ENCODE data around the gene HOXB9. TPM values are rescaled to one million over a fixed set of nuclear protein-coding genes. Genes with fewer than 3 reads are reported as not detected.

Gene HOXB9
- total RNA-seq, 1 experiment from 2014 or later, result not detected

GRCh38 chr17:48600244-48601098 lies 25.7 kb downstream of the HOXB9 start:
- Histone ChIP-seq H3K4me2 (ENCODE audit: insufficient read depth, insufficient read length, low read length) (no peak overlapping the region), H3K4me1 (ENCODE audit: insufficient read depth, low read length) (no peaks in the 10 kb centered on the region), H3K9ac (ENCODE audit: extremely low read depth, insufficient read length, low read length) (no peak overlapping the region), H3K9me3 (ENCODE audit: control insufficient read depth, low read depth, low read length) (no peaks in the 10 kb centered on the region), H3K79me1 (ENCODE audit: insufficient read depth, low read depth, low read length, poor library complexity, severe bottlenecking) (no peaks in the 10 kb centered on the region), H3K79me2 (ENCODE audit: insufficient read depth, low read length) (no peaks in the 10 kb centered on the region), H2AFZ (ENCODE audit: low read length) (no peak overlapping the region), H3K27me3 (ENCODE audit: insufficient read depth, low read length) (peaks cover 100% of the 10 kb centered on the region), H2BK5ac (ENCODE audit: insufficient read length, low read length) (no peak overlapping the region), H2BK20ac (ENCODE audit: low read depth, low read length, poor library complexity, severe bottlenecking) (no peak overlapping the region), H4K20me1 (ENCODE audit: control insufficient read depth, insufficient read depth, insufficient read length) (no peaks in the 10 kb centered on the region), H2AK5ac (ENCODE audit: insufficient read length, low read length) (no peak overlapping the region), H3T11ph (ENCODE audit: low read length) (no peak overlapping the region), H3K4ac (ENCODE audit: low read depth, low read length) (no peak overlapping the region), H3K18ac (ENCODE audit: insufficient read length, low read depth, low read length) (no peak overlapping the region), H3K56ac (ENCODE audit: insufficient read length, low read depth, low read length) (no peak overlapping the region), H3K23me2 (ENCODE audit: insufficient read length, low read depth, low read length, poor library complexity, severe bottlenecking) (no peaks in the 10 kb centered on the region), H4K8ac (replicated peaks; ENCODE audit: insufficient read length, low read depth, low read length) (no peak overlapping the region), H2BK12ac (ENCODE audit: insufficient read length, low read depth, low read length) (no peak overlapping the region), H3K27ac (ENCODE audit: insufficient read length, low read depth, low read length) (no peak overlapping the region), H2BK15ac (ENCODE audit: low read depth, low read length) (no peak overlapping the region), H2BK120ac (ENCODE audit: low read depth, low read length, poor library complexity, severe bottlenecking) (no peak overlapping the region), H3K14ac (ENCODE audit: insufficient read depth, low read length) (no peak overlapping the region), H4K5ac (ENCODE audit: insufficient read length, low read depth, low read length) (no peak overlapping the region), H3K23ac (ENCODE audit: insufficient read length, low read depth, low read length) (no peak overlapping the region), H4K91ac (ENCODE audit: insufficient read length, low read depth, low read length) (no peak overlapping the region)
- peaks cover 8 to 23% of the 10 kb centered on the region in 2 experiments; a peak in 3 of 4 replicates for H3K4me1 Mint-ChIP-seq
- peaks cover 100% of the 10 kb centered on the region for H3K27me3 Mint-ChIP-seq (ENCODE audit: low read depth)
- no peaks in the 10 kb centered on the region for H3K36me3 Mint-ChIP-seq (ENCODE audit: insufficient read depth in 1 of 3, low read depth in 3 of 3)
- no peak overlapping the region for H3K27ac Mint-ChIP-seq
- H3K9me3 Mint-ChIP-seq, result peaks cover 0 to 20% of the 10 kb centered on the region in 2 experiments; a peak in 4 of 5 replicates
- TF ChIP-seq CTCF (conservative IDR thresholded peaks at IDR 0.05), result no peak
- H3K4me3 Mint-ChIP-seq, result no peak overlapping the region
- WGBS (ENCODE audit: extremely low coverage, insufficient read length, low lambda C conversion rate), result no CpG with 5 or more reads among the region's 17 CpGs
- no peak for DNase-seq

All from H9 (cell line).